ENCODE results near the gene MSRB3. TPM values are rescaled to one million over a fixed set of nuclear protein-coding genes. Genes with fewer than 3 reads are reported as not detected.

The MSRB3 gene
- total and polyA plus RNA-seq, 2 donors (not counting 3 experiments of a cell fraction or from before 2014, with no cell fraction given), result 20.0 to 59.3 TPM

DNA sequence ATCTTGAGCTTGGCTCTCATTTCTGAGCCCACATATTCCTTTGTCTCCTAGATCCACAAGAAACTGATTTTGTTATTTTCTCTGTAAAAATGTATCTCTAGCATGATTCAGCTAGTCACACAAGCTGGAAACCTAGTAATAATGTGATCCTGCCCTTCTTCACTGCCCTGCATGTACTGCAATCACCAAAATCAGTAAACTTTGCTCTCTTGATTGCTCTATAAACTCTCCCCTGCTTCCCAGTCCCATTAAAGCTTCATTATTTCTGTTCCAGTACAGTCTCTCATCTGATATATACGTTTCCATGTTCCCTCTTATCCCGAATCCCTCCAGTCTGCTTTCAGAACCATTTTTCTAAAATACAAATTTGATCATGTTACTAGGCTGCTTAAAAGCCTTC is 166.5 kb downstream of the MSRB3 start:
- no peak overlapping the region for H2AFZ ChIP-seq (ENCODE audit: low read depth, low read length)
- CTCF ChIA-PET, result no interaction called here
- POLR2A ChIA-PET, result no interaction called here
- no peaks in the 10 kb centered on the region for H3K4me1 ChIP-seq (ENCODE audit: control insufficient read depth, extremely low read depth, insufficient read depth, low read length)
- H3K79me2 ChIP-seq (ENCODE audit: control insufficient read depth, insufficient read depth, low read length), result no peaks in the 10 kb centered on the region
- dilution Hi-C loops (cut with MboI; ENCODE audit: extremely low pct_ligation_motif_present, low sequenced_read_pairs), result no loop called here
- H3K9me3 ChIP-seq (replicated peaks; ENCODE audit: control insufficient read depth, insufficient read depth, low read length), result no peaks in the 10 kb centered on the region
- H3K4me2 ChIP-seq (ENCODE audit: insufficient read depth, low read length), result no peak overlapping the region
- H3K27me3 ChIP-seq (ENCODE audit: control insufficient read depth in 2 of 2, insufficient read depth in 2 of 2, low read length in 2 of 2), result no peaks in the 10 kb centered on the region
- no peak for FAIRE-seq
- TF ChIP-seq POLR2A (IDR thresholded peaks at IDR 0.05; ENCODE audit: low read depth, low read length) (no peak), EZH2 (IDR thresholded peaks at IDR 0.05; ENCODE audit: borderline replicate concordance, low read depth, low read length, severe bottlenecking) (no peak), POLR2AphosphoS5 (IDR thresholded peaks at IDR 0.05; ENCODE audit: insufficient read depth, low read depth, low read length) (no peak), FOS (IDR thresholded peaks at IDR 0.05; ENCODE audit: borderline replicate concordance, insufficient read depth, low read length) (no peak), JUN (IDR thresholded peaks at IDR 0.05; ENCODE audit: borderline replicate concordance, insufficient read depth, insufficient read length, low read depth) (no peak), MYC (IDR thresholded peaks at IDR 0.05; ENCODE audit: low read depth, low read length) (no peak), GATA2 (IDR thresholded peaks at IDR 0.05; ENCODE audit: insufficient read depth, insufficient read length, low read depth, low read length) (no peak)
- TF ChIP-seq, protein P1, sequence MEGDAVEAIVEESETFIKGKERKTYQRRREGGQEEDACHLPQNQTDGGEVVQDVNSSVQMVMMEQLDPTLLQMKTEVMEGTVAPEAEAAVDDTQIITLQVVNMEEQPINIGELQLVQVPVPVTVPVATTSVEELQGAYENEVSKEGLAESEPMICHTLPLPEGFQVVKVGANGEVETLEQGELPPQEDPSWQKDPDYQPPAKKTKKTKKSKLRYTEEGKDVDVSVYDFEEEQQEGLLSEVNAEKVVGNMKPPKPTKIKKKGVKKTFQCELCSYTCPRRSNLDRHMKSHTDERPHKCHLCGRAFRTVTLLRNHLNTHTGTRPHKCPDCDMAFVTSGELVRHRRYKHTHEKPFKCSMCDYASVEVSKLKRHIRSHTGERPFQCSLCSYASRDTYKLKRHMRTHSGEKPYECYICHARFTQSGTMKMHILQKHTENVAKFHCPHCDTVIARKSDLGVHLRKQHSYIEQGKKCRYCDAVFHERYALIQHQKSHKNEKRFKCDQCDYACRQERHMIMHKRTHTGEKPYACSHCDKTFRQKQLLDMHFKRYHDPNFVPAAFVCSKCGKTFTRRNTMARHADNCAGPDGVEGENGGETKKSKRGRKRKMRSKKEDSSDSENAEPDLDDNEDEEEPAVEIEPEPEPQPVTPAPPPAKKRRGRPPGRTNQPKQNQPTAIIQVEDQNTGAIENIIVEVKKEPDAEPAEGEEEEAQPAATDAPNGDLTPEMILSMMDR (IDR thresholded peaks at IDR 0.05; ENCODE audit: extremely low read depth in 1 of 2, insufficient read depth in 1 of 2, low read depth in 1 of 2, low read length in 2 of 2), result no peak
- TF ChIP-seq, protein P2, sequence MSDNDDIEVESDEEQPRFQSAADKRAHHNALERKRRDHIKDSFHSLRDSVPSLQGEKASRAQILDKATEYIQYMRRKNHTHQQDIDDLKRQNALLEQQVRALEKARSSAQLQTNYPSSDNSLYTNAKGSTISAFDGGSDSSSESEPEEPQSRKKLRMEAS (IDR thresholded peaks at IDR 0.05; ENCODE audit: insufficient read depth, insufficient read length), result no peak
- H3K4me3 ChIP-seq (replicated peaks in 1 of 3; ENCODE audit: insufficient read depth in 1 of 3, low read depth in 1 of 3, low read length in 3 of 3), result no peak overlapping the region
- no peaks in the 10 kb centered on the region for H3K36me3 ChIP-seq (ENCODE audit: control insufficient read depth in 2 of 2, extremely low read depth in 1 of 2, insufficient read depth in 2 of 2, low read length in 2 of 2)
- intact Hi-C loops (cut with micrococcal nuclease), result no loop called here
- BruUV-seq (replicated peaks), result no TSS peak
- no peak for DNase-seq (ENCODE audit: low read depth, low spot score)
- no peaks in the 10 kb centered on the region for H4K20me1 ChIP-seq (replicated peaks; ENCODE audit: control insufficient read depth, extremely low read depth, insufficient read depth, low read length)
- H3K9ac ChIP-seq (replicated peaks; ENCODE audit: extremely low read depth, insufficient read depth, low read length), result no peak overlapping the region
- no peak overlapping the region for H3K27ac ChIP-seq (ENCODE audit: insufficient read depth, low read depth, low read length)
- no peaks in the 10 kb centered on the region for H3K9me1 ChIP-seq (replicated peaks; ENCODE audit: control insufficient read depth, extremely low read depth, insufficient read depth, low read length)
